ENCODE results near the gene EAPP. TPM values are rescaled to one million over a fixed set of nuclear protein-coding genes. Genes with fewer than 3 reads are reported as not detected.
"Not testable (repeated sequence)": the region's sequence is repeated elsewhere in the genome, so short reads cannot be mapped to it uniquely, and the experiment has no call there.

EAPP gene
- total and polyA plus RNA-seq, 2 of the 4 experiments (the other 2 are of a cell fraction) = 29.9 to 32.3 TPM

GRCh38 chr14:34546272-34547135 lies 7.0 kb upstream of the EAPP start:
- H3K18ac ChIP-seq (ENCODE audit: low read depth, low read length); H3K9ac ChIP-seq (ENCODE audit: low read depth, low read length); H3K27ac ChIP-seq (ENCODE audit: insufficient read depth, low read length); H3K9me3 ChIP-seq (ENCODE audit: control insufficient read depth, insufficient read depth, low read length); H3K4me1 ChIP-seq (ENCODE audit: control insufficient read depth, insufficient read depth, low read length); H2BK15ac ChIP-seq (ENCODE audit: low read depth, low read length); H4K91ac ChIP-seq (ENCODE audit: insufficient read depth, low read depth, low read length); H2BK5ac ChIP-seq (ENCODE audit: low read depth, low read length, poor library complexity, severe bottlenecking); POLR2A ChIA-PET (ENCODE audit: unreplicated experiment); H3K14ac ChIP-seq (replicated peaks; ENCODE audit: low read depth, low read length); H3K4me3 ChIP-seq (ENCODE audit: insufficient read depth, low read depth, low read length); H3K27me3 ChIP-seq (ENCODE audit: control insufficient read depth, insufficient read depth, low read length); H3K4ac ChIP-seq (ENCODE audit: low read depth, low read length); H3K4me2 ChIP-seq (ENCODE audit: low read depth, low read length); dilution Hi-C loops (cut with HindIII; ENCODE audit: low sequenced_read_pairs, unreplicated experiment); H3K23ac ChIP-seq (ENCODE audit: low read depth, low read length); in situ Hi-C loops (cut with MboI; ENCODE audit: low sequenced_read_pairs); H2AFZ ChIP-seq (replicated peaks; ENCODE audit: low read length, poor library complexity); H4K20me1 ChIP-seq (ENCODE audit: insufficient read depth, low read length); H4K8ac ChIP-seq (ENCODE audit: low read depth in 2 of 2, low read length in 2 of 2); H2AK5ac ChIP-seq (ENCODE audit: low read depth, low read length); H2BK120ac ChIP-seq (ENCODE audit: low read depth, low read length); H3K9me1 ChIP-seq (ENCODE audit: insufficient read depth, low read length); H3K36me3 ChIP-seq (ENCODE audit: control insufficient read depth, insufficient read depth, low read length); intact Hi-C loops (cut with micrococcal nuclease); DNase-seq; CTCF ChIA-PET; H4K5ac ChIP-seq (ENCODE audit: low read depth, low read length); H2AK9ac ChIP-seq (replicated peaks; ENCODE audit: low read depth, low read length, poor library complexity); H3K79me1 ChIP-seq (ENCODE audit: low read depth in 1 of 2, low read length in 2 of 2); H3K56ac ChIP-seq (ENCODE audit: extremely low read depth, insufficient read depth, low read length); H2BK20ac ChIP-seq (ENCODE audit: low read depth, low read length): not testable (repeated sequence)
- no CpG with 5 or more reads among the region's 68 CpGs for WGBS, 2 experiments (ENCODE audit: extremely low coverage in 2 of 2, insufficient read length in 1 of 2)
- peak; percentile 81 for ATAC-seq (ENCODE audit: low read depth)
- TSS peak; percentile 100 for BruUV-seq (replicated peaks)

GRCh38 chr14:34540181-34541059 lies 919 bp upstream of the EAPP start:
- H4K5ac ChIP-seq (ENCODE audit: low read depth, low read length) = peak overlapping the region; percentile 97
- peak overlapping the region; percentile 51; the same call in 1 of the 2 replicates for H3K4ac ChIP-seq (ENCODE audit: low read depth, low read length)
- H2BK20ac ChIP-seq (ENCODE audit: low read depth, low read length); CTCF ChIA-PET; H3K9me3 ChIP-seq (ENCODE audit: control insufficient read depth, insufficient read depth, low read length); H3K9ac ChIP-seq (ENCODE audit: low read depth, low read length); in situ Hi-C loops (cut with MboI; ENCODE audit: low sequenced_read_pairs); H3K9me1 ChIP-seq (ENCODE audit: insufficient read depth, low read length); H3K36me3 ChIP-seq (ENCODE audit: control insufficient read depth, insufficient read depth, low read length); H3K4me1 ChIP-seq (ENCODE audit: control insufficient read depth, insufficient read depth, low read length); ATAC-seq (ENCODE audit: low read depth); H3K27me3 ChIP-seq (ENCODE audit: control insufficient read depth, insufficient read depth, low read length); BruUV-seq (replicated peaks); H3K18ac ChIP-seq (ENCODE audit: low read depth, low read length); H2BK15ac ChIP-seq (ENCODE audit: low read depth, low read length); H3K14ac ChIP-seq (replicated peaks; ENCODE audit: low read depth, low read length); DNase-seq; H4K20me1 ChIP-seq (ENCODE audit: insufficient read depth, low read length); dilution Hi-C loops (cut with HindIII; ENCODE audit: low sequenced_read_pairs, unreplicated experiment); H3K56ac ChIP-seq (ENCODE audit: extremely low read depth, insufficient read depth, low read length); H2BK120ac ChIP-seq (ENCODE audit: low read depth, low read length); intact Hi-C loops (cut with micrococcal nuclease): not testable (repeated sequence)
- peak overlapping the region; percentile 5 for H2BK5ac ChIP-seq (ENCODE audit: low read depth, low read length, poor library complexity, severe bottlenecking)
- H3K27ac ChIP-seq (ENCODE audit: insufficient read depth, low read length) = peak overlapping the region; percentile 36
- peak overlapping the region; percentile 92; the same call in 1 of the 2 replicates for H2AK5ac ChIP-seq (ENCODE audit: low read depth, low read length)
- peak overlapping the region; percentile 20 for H4K91ac ChIP-seq (ENCODE audit: insufficient read depth, low read depth, low read length)
- H2AK9ac ChIP-seq (replicated peaks; ENCODE audit: low read depth, low read length, poor library complexity) = peak overlapping the region; percentile 3
- peak overlapping the region; percentile 78 to 91; a peak in 3 of 4 replicates for H4K8ac ChIP-seq (ENCODE audit: low read depth in 2 of 2, low read length in 2 of 2)
- peaks cover 13 to 29% of the 10 kb centered on the region in 2 experiments for H3K79me1 ChIP-seq (ENCODE audit: low read depth in 1 of 2, low read length in 2 of 2)
- H3K4me3 ChIP-seq (ENCODE audit: insufficient read depth, low read depth, low read length) = peak overlapping the region; percentile 37
- peak overlapping the region; percentile 56 for H3K4me2 ChIP-seq (ENCODE audit: low read depth, low read length)
- peak overlapping the region; percentile 1; the same call in 1 of the 2 replicates for H3K23ac ChIP-seq (ENCODE audit: low read depth, low read length)
- H2AFZ ChIP-seq (replicated peaks; ENCODE audit: low read length, poor library complexity) = peak overlapping the region; percentile 66
- 89% methylated on average over 5 of the region's 19 CpGs; no CpG with 5 or more reads in 1 of the 2 experiments for WGBS, 2 experiments (ENCODE audit: extremely low coverage in 2 of 2, insufficient read length in 1 of 2)
- POLR2A ChIA-PET (ENCODE audit: unreplicated experiment) = interaction anchor here (0.6 kb wide), 1 partner anchor 13 kb away, joined by 4 read pairs; no protein-coding TSS in a partner anchor

All from IMR-90 (cell line).